Fibroblast of the aortic adventitia (primary cell): ENCODE results near the gene UHMK1. TPM values are rescaled to one million over a fixed set of nuclear protein-coding genes. Genes with fewer than 3 reads are reported as not detected.
A peak's percentile ranks its signal among the peaks of the same experiment; 100 is the strongest.

Experiments used
- DNase-seq: peaks from one replicate; pipeline ENCODE4 v3.0.0-alpha.2; 2010; ENCODE audit warnings: low read depth
- H3K4me3 ChIP-seq: 2 replicates; pipeline ENCODE4 v1.5.1; 2011; ENCODE audit warnings: low read depth, mild to moderate bottlenecking, control low read depth, low read length, moderate library complexity
- CTCF ChIP-seq: IDR thresholded peaks from 2 replicates; pipeline ENCODE4 v1.5.1; 2011; ENCODE audit warnings: mild to moderate bottlenecking, low read length, control low read depth, inconsistent platforms; ENCODE audit not compliant: insufficient read depth
- total RNA-seq: library from RNA; depleted of rRNA; stranded (reverse); fragments of >200 nt; gene quantifications from 2 replicates; pipeline ENCODE4 v1.2.3, GENCODE V29; 2012; ENCODE audit warnings: low replicate concordance

The UHMK1 gene
- total RNA-seq, 1 donor, result 74.3 TPM

- peak overlapping the region; percentile 97 for H3K4me3 ChIP-seq
- DNase-seq, result no peak
- no peak for TF ChIP-seq CTCF
Measured at GRCh38 chr1:162497104-162497722, 405 bp upstream of the UHMK1 start.

DNA sequence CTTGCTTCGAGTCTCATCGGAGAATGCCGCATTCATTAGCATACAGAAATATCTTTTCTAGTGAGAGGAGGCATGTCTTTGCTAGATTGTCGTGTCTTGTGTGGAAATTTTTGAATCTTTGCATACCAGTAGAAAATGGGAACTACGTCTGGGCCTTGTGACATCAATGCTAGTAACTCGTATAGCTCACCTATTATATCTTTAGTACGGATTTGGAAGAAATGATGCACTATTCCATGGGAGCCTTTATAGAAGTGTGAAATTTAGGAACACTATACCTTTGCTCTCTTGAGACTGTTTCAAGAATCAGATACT is 835 bp downstream of the UHMK1 start:
- H3K4me3 ChIP-seq, result peak overlapping the region; percentile 97
- DNase-seq, result no peak
- no peak for TF ChIP-seq CTCF

DNA sequence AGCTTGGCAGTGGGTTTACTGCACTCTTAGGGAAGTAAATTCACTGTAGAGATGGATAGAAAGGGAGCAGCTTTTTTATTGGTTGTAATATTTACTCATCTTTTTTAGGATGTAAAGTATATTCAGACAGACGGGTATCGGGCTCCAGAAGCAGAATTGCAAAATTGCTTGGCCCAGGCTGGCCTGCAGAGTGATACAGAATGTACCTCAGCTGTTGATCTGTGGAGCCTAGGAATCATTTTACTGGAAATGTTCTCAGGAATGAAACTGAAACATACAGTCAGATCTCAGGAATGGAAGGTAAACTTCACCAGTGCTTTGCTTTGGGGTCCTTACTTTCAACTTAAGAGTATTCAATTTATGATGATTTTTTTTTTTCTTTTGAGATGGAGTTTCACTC is 3.2 kb downstream of the UHMK1 start:
- no peak for DNase-seq
- no peak for TF ChIP-seq CTCF
- no peak overlapping the region for H3K4me3 ChIP-seq

DNA sequence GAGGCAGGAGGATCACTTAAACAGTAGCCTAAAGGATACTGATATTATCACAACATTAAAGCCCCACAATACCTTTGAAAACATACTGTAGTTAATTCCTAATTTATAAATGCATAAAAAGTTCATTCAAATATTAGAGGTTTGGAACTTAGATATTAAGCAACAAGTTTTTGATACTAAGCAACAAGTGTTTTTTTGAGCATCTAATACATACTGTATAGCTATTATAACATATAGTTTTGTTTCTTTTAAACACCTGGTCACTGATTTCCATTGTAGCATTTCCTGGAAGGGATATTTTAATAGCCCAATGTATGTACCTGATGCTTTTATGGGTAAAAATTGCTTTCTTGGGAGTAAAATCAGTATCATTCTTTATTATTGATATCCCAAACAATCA is 4.5 kb downstream of the UHMK1 start:
- TF ChIP-seq CTCF, result no peak
- no peak overlapping the region for H3K4me3 ChIP-seq
- no peak for DNase-seq

GRCh38 chr1:162502928-162503327 is 5.3 kb downstream of the UHMK1 start:
- DNase-seq, result peak; percentile 39
- no peak for TF ChIP-seq CTCF

DNA sequence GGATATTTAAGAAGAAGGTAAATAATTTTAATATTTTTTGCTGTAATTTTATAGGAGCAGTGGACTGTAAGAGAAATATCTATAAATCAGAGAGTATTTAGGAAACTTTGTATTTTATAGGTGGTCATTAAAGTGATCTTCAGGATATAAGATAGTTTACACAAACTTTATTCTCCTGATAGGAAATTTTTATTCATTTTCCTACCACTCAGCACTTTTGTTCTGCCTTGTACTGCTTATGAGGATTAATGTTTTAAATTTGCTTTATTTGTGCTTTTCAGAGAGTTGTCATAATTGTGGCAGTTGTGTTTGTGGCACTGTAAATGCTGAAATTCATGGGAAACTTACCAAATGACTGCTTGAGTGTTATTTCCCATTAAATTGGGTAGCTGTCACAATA is 29.7 kb downstream of the UHMK1 start:
- no peak for TF ChIP-seq CTCF
- H3K4me3 ChIP-seq, result no peak overlapping the region
- no peak for DNase-seq

More at GRCh38 chr1:162502928-162503327, 5.3 kb downstream of the UHMK1 start:
- no peak overlapping the region for H3K4me3 ChIP-seq
